Measurements from ENCODE around the gene MREG.

MREG gene

GRCh38 chr2:215918901-215919599, 94.3 kb downstream of the MREG start:
- no peak for DNase-seq (ENCODE audit: low read depth)

GRCh38 chr2:215917953-215918620, 95.3 kb downstream of the MREG start:
- no peak for DNase-seq (ENCODE audit: low read depth)

- DNase-seq (ENCODE audit: low read depth), result no peak
Measured at GRCh38 chr2:215915441-215915840, 97.9 kb downstream of the MREG start.

- DNase-seq (ENCODE audit: low read depth), result no peak
Measured at GRCh38 chr2:215914777-215915165, 98.6 kb downstream of the MREG start.

DNA sequence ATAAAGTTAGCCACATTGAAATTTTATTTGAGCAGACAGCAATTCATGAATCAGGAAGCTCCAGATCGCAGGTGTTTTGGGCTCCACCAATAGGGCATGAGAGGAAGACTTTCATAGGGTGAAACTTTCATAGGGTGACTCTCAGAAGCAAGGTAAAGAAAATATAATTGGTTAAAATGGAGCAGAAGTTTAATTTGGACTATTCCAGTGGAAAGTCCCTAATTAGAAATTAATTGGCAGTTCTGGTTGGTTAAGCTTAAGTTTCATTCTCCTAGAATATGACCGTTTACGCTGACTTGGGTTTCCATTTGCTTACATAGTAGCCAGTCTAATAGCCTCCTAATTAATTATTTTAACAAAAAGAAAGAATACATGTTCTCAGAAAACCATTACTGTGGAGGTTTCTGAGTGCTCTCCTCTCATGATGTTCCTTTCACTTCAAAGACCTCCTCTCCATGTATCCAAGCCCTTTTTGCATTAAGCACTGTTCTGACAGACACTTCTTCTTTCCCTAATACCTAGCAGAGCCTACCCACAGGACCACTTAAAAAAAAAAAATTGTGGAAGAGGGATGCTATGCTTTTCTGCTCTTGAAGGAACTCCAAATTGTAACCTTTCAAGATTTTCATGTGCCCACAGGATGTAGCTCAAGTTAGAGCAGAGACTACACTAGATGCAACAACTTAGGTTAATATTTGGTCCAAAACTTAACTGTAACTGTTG, 99.1 kb downstream of the MREG start:
- DNase-seq (ENCODE audit: low read depth), result no peak

DNA sequence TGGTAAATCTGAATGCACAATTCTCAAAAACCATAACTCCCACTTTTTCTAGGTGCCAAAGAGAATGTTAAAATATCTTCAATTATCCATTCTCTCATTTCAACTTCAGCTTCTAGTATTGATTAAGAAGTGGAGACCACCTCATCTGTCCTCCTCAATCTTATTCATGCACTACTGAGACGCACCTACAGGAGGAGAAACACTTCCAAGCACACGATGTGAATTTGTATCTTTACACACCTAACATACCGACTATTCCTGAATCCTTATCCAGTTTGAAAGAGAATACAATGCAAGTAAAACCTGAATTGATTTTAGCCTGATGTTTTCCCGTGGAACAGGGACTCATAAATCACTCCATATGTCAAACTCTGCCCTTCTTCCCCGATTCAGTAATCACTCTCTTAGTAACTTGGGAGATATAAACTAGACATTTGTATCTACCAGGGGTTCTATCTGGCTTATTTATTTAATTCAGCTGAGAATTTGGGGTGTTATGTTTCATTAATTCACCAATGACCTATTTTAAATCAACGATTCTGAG, 101.0 kb downstream of the MREG start:
- DNase-seq (ENCODE audit: low read depth), result no peak

- DNase-seq (ENCODE audit: low read depth), result no peak
Measured at GRCh38 chr2:215911301-215912085, 101.9 kb downstream of the MREG start.

GRCh38 chr2:215910180-215910579, 103.2 kb downstream of the MREG start:
- no peak for DNase-seq (ENCODE audit: low read depth)

GRCh38 chr2:215907147-215907546, 106.2 kb downstream of the MREG start:
- DNase-seq (ENCODE audit: low read depth), result no peak

GRCh38 chr2:215906458-215906857, 106.9 kb downstream of the MREG start:
- no peak for DNase-seq (ENCODE audit: low read depth)

- DNase-seq (ENCODE audit: low read depth), result no peak
Measured at GRCh38 chr2:215905691-215906090, 107.7 kb downstream of the MREG start.

DNA sequence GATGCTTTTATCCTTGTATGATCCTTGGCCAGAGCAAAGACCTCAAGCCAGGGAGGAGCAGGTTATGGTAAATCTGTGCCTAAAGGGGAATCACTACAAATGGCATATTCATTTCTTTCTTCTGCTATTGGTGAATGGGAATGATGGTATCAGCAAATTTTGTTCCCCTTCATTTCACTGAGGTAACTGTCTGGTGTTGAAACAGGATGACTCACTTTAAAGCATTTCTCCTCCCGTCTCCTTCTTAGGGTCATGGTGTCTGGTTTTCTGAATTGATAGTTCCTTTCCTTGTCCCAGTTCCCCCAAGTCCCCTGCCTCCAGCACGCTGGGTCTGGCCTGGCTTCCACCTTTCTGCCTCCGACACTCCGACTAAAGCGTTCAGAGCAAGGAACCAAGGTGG, 109.2 kb downstream of the MREG start:
- no peak for DNase-seq (ENCODE audit: low read depth)

- DNase-seq (ENCODE audit: low read depth), result no peak
Measured at GRCh38 chr2:215903203-215903602, 110.1 kb downstream of the MREG start.

GRCh38 chr2:215901796-215902195, 111.6 kb downstream of the MREG start:
- no peak for DNase-seq (ENCODE audit: low read depth)

DNA sequence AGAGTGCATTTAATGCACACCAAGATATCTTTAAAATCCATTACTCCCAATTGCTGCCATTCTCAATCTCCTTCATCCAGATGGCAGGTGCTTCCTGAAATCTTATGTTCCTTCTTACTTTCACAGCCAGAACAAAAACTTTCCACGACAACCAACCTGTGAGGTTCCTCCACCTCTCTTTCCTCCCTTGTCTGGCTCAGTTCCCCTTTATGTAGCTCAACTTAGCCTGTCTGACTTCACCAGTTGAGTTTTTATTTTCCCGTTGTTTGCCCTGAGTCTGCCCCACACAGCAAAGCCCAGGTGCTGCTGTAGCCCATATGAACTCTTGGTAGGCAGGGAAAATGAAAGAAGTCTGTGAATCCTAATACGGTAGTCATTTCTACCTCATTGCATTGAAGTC, 112.5 kb downstream of the MREG start:
- DNase-seq (ENCODE audit: low read depth), result no peak

DNA sequence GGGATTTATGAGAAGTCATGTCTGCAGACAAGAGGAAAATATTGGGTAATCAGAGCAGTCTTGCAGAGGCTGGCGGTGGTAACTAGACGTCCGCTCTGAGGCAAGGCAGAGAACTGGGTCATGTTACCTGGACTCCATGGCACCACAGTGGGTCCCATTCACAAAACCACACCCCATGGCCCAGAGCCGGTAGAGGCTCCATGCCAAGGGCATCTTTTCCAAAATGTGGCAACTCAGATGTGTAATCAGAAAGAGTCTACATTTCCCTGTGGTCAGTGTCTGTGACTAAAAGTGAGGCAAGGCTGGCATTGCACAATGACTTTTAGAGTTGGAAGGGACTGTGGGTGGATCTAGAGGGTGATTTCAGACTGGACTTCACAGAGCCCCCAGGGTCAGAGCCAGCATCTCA, 113.1 kb downstream of the MREG start:
- no peak for DNase-seq (ENCODE audit: low read depth)

GRCh38 chr2:215899141-215900074, 113.9 kb downstream of the MREG start:
- DNase-seq (ENCODE audit: low read depth), result no peak

GRCh38 chr2:215898363-215898762, 115.0 kb downstream of the MREG start:
- no peak for DNase-seq (ENCODE audit: low read depth)

DNA sequence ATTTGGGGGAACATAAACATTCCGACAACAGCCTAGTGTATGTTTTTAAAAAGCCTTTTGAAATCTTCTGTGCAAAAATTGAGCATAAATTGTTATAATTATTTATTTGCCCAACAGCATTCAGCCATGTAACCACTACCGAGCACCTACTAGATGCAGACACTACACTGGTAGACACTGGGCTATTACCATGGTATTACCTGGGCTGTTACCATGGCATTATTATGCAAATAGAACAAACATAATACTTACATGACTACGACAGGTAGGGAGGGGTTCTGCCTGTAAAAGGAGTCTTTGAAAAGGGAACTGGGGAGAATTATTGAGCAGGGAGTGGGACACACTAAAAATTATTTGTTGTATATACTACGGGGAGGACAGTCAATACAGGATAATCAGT, 116.4 kb downstream of the MREG start:
- DNase-seq (ENCODE audit: low read depth), result no peak

DNA sequence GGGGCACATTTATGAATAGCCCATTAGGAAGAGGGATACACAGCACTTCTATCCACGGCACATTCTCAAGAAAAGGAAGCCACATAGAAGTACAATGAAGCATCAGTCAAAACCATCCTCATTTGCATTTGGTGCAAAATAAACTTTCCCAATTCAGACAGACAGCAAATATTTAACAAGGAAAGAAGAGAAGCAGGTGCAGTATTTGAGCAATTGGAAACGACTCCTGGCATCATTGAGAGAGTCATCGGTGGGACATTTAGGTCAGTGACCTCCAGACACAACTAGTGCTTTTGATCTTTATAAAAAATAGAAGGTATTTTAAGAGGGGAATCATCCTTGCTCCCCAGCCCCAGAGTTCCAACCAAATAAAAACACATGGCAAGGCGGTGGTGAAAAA, 118.0 kb downstream of the MREG start:
- no peak for DNase-seq (ENCODE audit: low read depth)

All from activated T-cell treated with anti-CD3 and anti-CD28 coated beads for 24 hours (primary cell).